HepG2 (cell line): ENCODE measurements around the gene POLR1H. TPM values are rescaled to one million over a fixed set of nuclear protein-coding genes. Genes with fewer than 3 reads are reported as not detected.

Source experiments
- E2F5 ChIP-seq: sonication (generic); formaldehyde crosslinking; conservative IDR thresholded peaks from 2 replicates; pipeline ENCODE4 v1.4.0; 2020; ENCODE audit warnings: missing genetic modification reagents
- HIVEP1 ChIP-seq: sonication (generic); formaldehyde crosslinking; IDR thresholded peaks from 2 replicates; pipeline ENCODE4 v1.4.0; 2020; ENCODE audit warnings: mild to moderate bottlenecking, missing genetic modification reagents
- HOXD1 ChIP-seq: sonication (generic); formaldehyde crosslinking; IDR thresholded peaks from 2 replicates; pipeline ENCODE4 v1.5.0; 2020; ENCODE audit warnings: missing genetic modification reagents
- NFATC3 ChIP-seq: sonication (generic); formaldehyde crosslinking; IDR thresholded peaks from 2 replicates; pipeline ENCODE4 v1.5.1; 2020; ENCODE audit warnings: mild to moderate bottlenecking, missing genetic modification reagents
- NFKBIZ ChIP-seq: IDR thresholded peaks from 2 replicates; pipeline ENCODE4 v1.6.1; 2018; ENCODE audit warnings: missing genetic modification reagents, missing compliant biosample characterization
- SALL1 ChIP-seq: sonication (generic); formaldehyde crosslinking; IDR thresholded peaks from 2 replicates; pipeline ENCODE4 v1.8.0; 2022; ENCODE audit warnings: mild to moderate bottlenecking, missing genetic modification reagents
- TFDP2 ChIP-seq: sonication (generic); formaldehyde crosslinking; IDR thresholded peaks from 2 replicates; pipeline ENCODE4 v1.4.0; 2020; ENCODE audit warnings: missing genetic modification reagents
- ZFP82 ChIP-seq: sonication (generic); formaldehyde crosslinking; IDR thresholded peaks from 2 replicates; pipeline ENCODE4 v1.5.1; 2020; ENCODE audit warnings: mild to moderate bottlenecking, missing genetic modification reagents, borderline replicate concordance
- ZNF256 ChIP-seq: sonication (generic); formaldehyde crosslinking; conservative IDR thresholded peaks from 2 replicates; pipeline ENCODE4 v1.4.0; 2020; ENCODE audit warnings: missing genetic modification reagents
- ZNF337 ChIP-seq: sonication (generic); formaldehyde crosslinking; IDR thresholded peaks from 2 replicates; pipeline ENCODE4 v1.5.1; 2020; ENCODE audit warnings: missing genetic modification reagents, low read depth, mild to moderate bottlenecking, borderline replicate concordance
- ZNF841 ChIP-seq: sonication (generic); formaldehyde crosslinking; IDR thresholded peaks from 2 replicates; pipeline ENCODE4 v1.8.1; 2023; ENCODE audit warnings: missing genetic modification reagents, borderline replicate concordance
- ZNF878 ChIP-seq: sonication (generic); formaldehyde crosslinking; IDR thresholded peaks from 2 replicates; pipeline ENCODE4 v1.8.1; 2023; ENCODE audit warnings: mild to moderate bottlenecking, missing genetic modification reagents, moderate library complexity
- polyA plus RNA-seq, 8 experiments: library from polyadenylated mRNA; depleted of rRNA in 3 of 8; stranded (reverse) in 7 of 8; unstranded in 1 of 8; fragments of >200 nt; fragmentation: Illumina TruSeq in 4 of 8; extraction: Trizol in 4 of 8; gene quantifications; 2 replicates each; pipeline versions ENCODE4 v1.2.1 to v1.2.3, GENCODE V29; 2011 to 2016; ENCODE audit warnings: low read depth in 4 of 8, missing spikeins in 1 of 8, mixed read lengths in 1 of 8; ENCODE audit not compliant: insufficient read depth in 1 of 8
- total RNA-seq, 5 experiments: library from RNA; depleted of rRNA; stranded (reverse); fragments of >200 nt; fragmentation: Illumina TruSeq; extraction: Trizol; gene quantifications; 2 replicates each; pipeline ENCODE4 v1.2.3, GENCODE V29; 2016; ENCODE audit warnings: low read depth in 1 of 5
- TF ChIP-seq, protein P1 (sequence below): sonication (generic); formaldehyde crosslinking; IDR thresholded peaks from 2 replicates; pipeline ENCODE4 v1.4.0; 2020; ENCODE audit warnings: missing genetic modification reagents
- TF ChIP-seq, protein P2 (sequence below): sonication (generic); formaldehyde crosslinking; IDR thresholded peaks from 2 replicates; pipeline ENCODE4 v1.5.0; 2020; ENCODE audit warnings: mild to moderate bottlenecking, missing genetic modification reagents, borderline replicate concordance
- TF ChIP-seq, protein P3 (sequence below): sonication (generic); formaldehyde crosslinking; IDR thresholded peaks from 2 replicates; pipeline ENCODE4 v1.8.0; 2022; ENCODE audit warnings: missing genetic modification reagents, mild to moderate bottlenecking, inconsistent platforms, borderline replicate concordance
- TF ChIP-seq, protein P4 (sequence below): sonication (generic); formaldehyde crosslinking; IDR thresholded peaks from 2 replicates; pipeline ENCODE4 v1.4.0; 2020; ENCODE audit warnings: missing genetic modification reagents
- TF ChIP-seq, protein P5 (sequence below): sonication (generic); formaldehyde crosslinking; IDR thresholded peaks from 2 replicates; pipeline ENCODE4 v1.4.0; 2020; ENCODE audit warnings: missing genetic modification reagents

POLR1H gene
- total and polyA plus RNA-seq, 2 of the 13 experiments (the other 11 are each of a cell fraction or from before 2014, with no cell fraction given): 61.4 to 79.8 TPM

- TF ChIP-seq ZNF878 (no peak), ZNF841 (CRISPR knock-in tag) (no peak), HOXD1 (no peak), E2F5 (CRISPR knock-in tag) (no peak), NFKBIZ (no peak), SALL1 (CRISPR knock-in tag) (peak; percentile 72; the same call in 1 of the 2 replicates), ZNF256 (CRISPR knock-in tag) (no peak), NFATC3 (no peak), ZFP82 (no peak), HIVEP1 (peak; percentile 64; the same call in 1 of the 2 replicates), ZNF337 (CRISPR knock-in tag) (no peak), TFDP2 (CRISPR knock-in tag) (peak; percentile 43; the same call in 1 of the 2 replicates)
- TF ChIP-seq, protein P1, sequence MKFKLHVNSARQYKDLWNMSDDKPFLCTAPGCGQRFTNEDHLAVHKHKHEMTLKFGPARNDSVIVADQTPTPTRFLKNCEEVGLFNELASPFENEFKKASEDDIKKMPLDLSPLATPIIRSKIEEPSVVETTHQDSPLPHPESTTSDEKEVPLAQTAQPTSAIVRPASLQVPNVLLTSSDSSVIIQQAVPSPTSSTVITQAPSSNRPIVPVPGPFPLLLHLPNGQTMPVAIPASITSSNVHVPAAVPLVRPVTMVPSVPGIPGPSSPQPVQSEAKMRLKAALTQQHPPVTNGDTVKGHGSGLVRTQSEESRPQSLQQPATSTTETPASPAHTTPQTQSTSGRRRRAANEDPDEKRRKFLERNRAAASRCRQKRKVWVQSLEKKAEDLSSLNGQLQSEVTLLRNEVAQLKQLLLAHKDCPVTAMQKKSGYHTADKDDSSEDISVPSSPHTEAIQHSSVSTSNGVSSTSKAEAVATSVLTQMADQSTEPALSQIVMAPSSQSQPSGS: no peak
- TF ChIP-seq, protein P2, sequence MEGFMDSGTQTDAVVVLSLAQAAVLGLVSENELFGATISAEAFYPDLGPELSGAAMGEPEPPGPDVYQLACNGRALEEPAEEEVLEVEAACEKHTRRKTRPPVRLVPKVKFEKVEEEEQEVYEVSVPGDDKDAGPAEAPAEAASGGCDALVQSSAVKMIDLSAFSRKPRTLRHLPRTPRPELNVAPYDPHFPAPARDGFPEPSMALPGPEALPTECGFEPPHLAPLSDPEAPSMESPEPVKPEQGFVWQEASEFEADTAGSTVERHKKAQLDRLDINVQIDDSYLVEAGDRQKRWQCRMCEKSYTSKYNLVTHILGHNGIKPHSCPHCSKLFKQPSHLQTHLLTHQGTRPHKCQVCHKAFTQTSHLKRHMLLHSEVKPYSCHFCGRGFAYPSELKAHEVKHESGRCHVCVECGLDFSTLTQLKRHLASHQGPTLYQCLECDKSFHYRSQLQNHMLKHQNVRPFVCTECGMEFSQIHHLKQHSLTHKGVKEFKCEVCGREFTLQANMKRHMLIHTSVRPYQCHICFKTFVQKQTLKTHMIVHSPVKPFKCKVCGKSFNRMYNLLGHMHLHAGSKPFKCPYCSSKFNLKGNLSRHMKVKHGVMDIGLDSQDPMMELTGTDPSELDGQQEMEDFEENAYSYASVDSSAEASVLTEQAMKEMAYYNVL (CRISPR knock-in tag): no peak
- TF ChIP-seq, protein P3, sequence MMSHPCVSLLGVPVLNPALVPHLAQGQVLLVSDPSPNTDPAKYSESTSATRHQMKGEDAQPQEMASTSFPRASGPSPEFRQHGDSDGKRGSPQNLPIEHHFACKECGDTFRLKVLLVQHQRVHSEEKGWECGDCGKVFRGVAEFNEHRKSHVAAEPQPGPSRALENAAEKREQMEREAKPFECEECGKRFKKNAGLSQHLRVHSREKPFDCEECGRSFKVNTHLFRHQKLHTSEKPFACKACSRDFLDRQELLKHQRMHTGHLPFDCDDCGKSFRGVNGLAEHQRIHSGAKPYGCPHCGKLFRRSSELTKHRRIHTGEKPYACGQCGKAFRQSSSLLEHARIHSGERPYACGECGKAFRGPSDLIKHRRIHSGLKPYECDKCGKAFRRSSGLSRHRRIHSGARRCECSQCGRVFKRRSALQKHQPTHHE: no peak
- TF ChIP-seq, protein P4, sequence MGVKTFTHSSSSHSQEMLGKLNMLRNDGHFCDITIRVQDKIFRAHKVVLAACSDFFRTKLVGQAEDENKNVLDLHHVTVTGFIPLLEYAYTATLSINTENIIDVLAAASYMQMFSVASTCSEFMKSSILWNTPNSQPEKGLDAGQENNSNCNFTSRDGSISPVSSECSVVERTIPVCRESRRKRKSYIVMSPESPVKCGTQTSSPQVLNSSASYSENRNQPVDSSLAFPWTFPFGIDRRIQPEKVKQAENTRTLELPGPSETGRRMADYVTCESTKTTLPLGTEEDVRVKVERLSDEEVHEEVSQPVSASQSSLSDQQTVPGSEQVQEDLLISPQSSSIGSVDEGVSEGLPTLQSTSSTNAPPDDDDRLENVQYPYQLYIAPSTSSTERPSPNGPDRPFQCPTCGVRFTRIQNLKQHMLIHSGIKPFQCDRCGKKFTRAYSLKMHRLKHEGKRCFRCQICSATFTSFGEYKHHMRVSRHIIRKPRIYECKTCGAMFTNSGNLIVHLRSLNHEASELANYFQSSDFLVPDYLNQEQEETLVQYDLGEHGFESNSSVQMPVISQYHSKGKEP (CRISPR knock-in tag): 0 out of 2 replicates have a peak, but pooled peaks have one; percentile 20
- TF ChIP-seq, protein P5, sequence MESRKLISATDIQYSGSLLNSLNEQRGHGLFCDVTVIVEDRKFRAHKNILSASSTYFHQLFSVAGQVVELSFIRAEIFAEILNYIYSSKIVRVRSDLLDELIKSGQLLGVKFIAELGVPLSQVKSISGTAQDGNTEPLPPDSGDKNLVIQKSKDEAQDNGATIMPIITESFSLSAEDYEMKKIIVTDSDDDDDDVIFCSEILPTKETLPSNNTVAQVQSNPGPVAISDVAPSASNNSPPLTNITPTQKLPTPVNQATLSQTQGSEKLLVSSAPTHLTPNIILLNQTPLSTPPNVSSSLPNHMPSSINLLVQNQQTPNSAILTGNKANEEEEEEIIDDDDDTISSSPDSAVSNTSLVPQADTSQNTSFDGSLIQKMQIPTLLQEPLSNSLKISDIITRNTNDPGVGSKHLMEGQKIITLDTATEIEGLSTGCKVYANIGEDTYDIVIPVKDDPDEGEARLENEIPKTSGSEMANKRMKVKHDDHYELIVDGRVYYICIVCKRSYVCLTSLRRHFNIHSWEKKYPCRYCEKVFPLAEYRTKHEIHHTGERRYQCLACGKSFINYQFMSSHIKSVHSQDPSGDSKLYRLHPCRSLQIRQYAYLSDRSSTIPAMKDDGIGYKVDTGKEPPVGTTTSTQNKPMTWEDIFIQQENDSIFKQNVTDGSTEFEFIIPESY (CRISPR knock-in tag): peak; percentile 29; the same call in 1 of the 2 replicates
These were observed 42.2 kb downstream of the POLR1H start (continued) for GRCh38 chr6:30102970-30103871.
